K562 (cell line): ENCODE data around the gene PTPRU. TPM values are rescaled to one million over a fixed set of nuclear protein-coding genes. Genes with fewer than 3 reads are reported as not detected.

Source experiments
- ATAC-seq: fragments of 200-7000 bp; cut with Tn5 transposase; 3 replicates; pipeline ENCODE4 v1.9.1; 2020; ENCODE audit warnings: moderate library complexity
- BruUV-seq: library from RNA; stranded (reverse); fragments of 400-500 nt; replicated peaks from 2 replicates; lab custom pipeline; 2021; lab: Mats Ljungman, UMichigan
- CTCF ChIA-PET: fragments of 300-600 bp; formaldehyde crosslinking; extraction: SDS; loops from one replicate; lab custom pipeline; 2021; ENCODE audit warnings: low intra/inter-chr PET ratio; lab: Yijun Ruan, JAX
- POLR2A ChIA-PET: fragments of 300-600, 350-650 bp; sonication (Branson Sonifier 250); formaldehyde crosslinking; extraction: SDS; loops from one replicate; lab custom pipeline; 2021; ENCODE audit warnings: antibody characterized with exemption, inconsistent platforms; lab: Yijun Ruan, JAX
- DNase-seq, 4 experiments: peaks; one replicate each; pipeline versions ENCODE4 v3.0.0 to v3.0.0-alpha.2; 2011 to 2018; ENCODE audit warnings: low spot score in 3 of 4, mixed read lengths in 3 of 4; ENCODE audit errors: extremely low read depth in 1 of 4
- FAIRE-seq: peaks from 2 replicates; lab custom pipeline; 2011; peaks lifted over from hg19 to GRCh38; lab: Jason Lieb, UNC
- H2AFZ ChIP-seq: 2 replicates; pipeline ENCODE4 v1.6.0; 2011; ENCODE audit warnings: low read depth, low read length, control low read depth, inconsistent platforms
- H3K27ac ChIP-seq: fragments of 200-600 bp; 3 replicates; pipeline ENCODE4 v1.8.0; 2011; ENCODE audit warnings: low read depth, mild to moderate bottlenecking, control low read depth, inconsistent platforms, low read length, moderate library complexity, mixed read lengths; ENCODE audit errors: extremely low read depth
- H3K27me3 ChIP-seq, 2 experiments: fragments of 300-600 bp in 1 of 2; 2 replicates in 1 of 2; 3 replicates in 1 of 2; pipeline versions ENCODE4 v1.6.0 to v1.8.0; 2011; ENCODE audit warnings: inconsistent platforms in 2 of 2, low read length in 2 of 2, mild to moderate bottlenecking in 1 of 2, mixed read lengths in 1 of 2, moderate library complexity in 1 of 2; ENCODE audit not compliant: control insufficient read depth in 2 of 2, insufficient read depth in 2 of 2
- H3K36me3 ChIP-seq: fragments of 300-600 bp; 3 replicates; pipeline ENCODE4 v1.8.0; 2011; ENCODE audit warnings: mild to moderate bottlenecking, low read length, inconsistent platforms; ENCODE audit not compliant: control insufficient read depth, insufficient read depth
- H3K4me1 ChIP-seq, 2 experiments: fragments of 200-600 bp in 1 of 2; replicated peaks in 1 of 2; 2 replicates in 1 of 2; 3 replicates in 1 of 2; pipeline versions ENCODE4 v1.5.1 to v1.8.0; 2011; ENCODE audit warnings: inconsistent platforms in 2 of 2, low read length in 2 of 2, mild to moderate bottlenecking in 1 of 2, mixed read lengths in 1 of 2, moderate library complexity in 1 of 2; ENCODE audit not compliant: control insufficient read depth in 2 of 2, insufficient read depth in 2 of 2
- H3K4me2 ChIP-seq: 2 replicates; pipeline ENCODE4 v1.6.1; 2011; ENCODE audit warnings: low read length, control low read depth, inconsistent platforms, mixed read lengths; ENCODE audit not compliant: insufficient read depth
- H3K4me3 ChIP-seq: fragments of 200-600 bp; sonication (generic), shearing (Covaris generic); 2 replicates; pipeline ENCODE4 v1.5.1; 2016; ENCODE audit warnings: control low read depth, inconsistent platforms
- H3K79me2 ChIP-seq: fragments of 200-600 bp; 3 replicates; pipeline ENCODE4 v1.8.0; 2011; ENCODE audit warnings: low read length, inconsistent platforms; ENCODE audit not compliant: control insufficient read depth, insufficient read depth
- H3K9ac ChIP-seq, 2 experiments: 2 replicates each; pipeline versions ENCODE4 v1.6.0 to v1.6.1; 2011; ENCODE audit warnings: low read depth in 2 of 2, low read length in 2 of 2, control low read depth in 1 of 2, inconsistent platforms in 1 of 2, mild to moderate bottlenecking in 1 of 2, mixed read lengths in 1 of 2; ENCODE audit not compliant: insufficient read depth in 1 of 2
- H3K9me1 ChIP-seq: one replicate; pipeline ENCODE4 v1.6.0; 2011; ENCODE audit warnings: inconsistent platforms, mild to moderate bottlenecking, low read length, moderate library complexity; ENCODE audit not compliant: control insufficient read depth, insufficient read depth
- H3K9me3 ChIP-seq: replicated peaks from 2 replicates; pipeline ENCODE4 v1.5.1; 2011; ENCODE audit warnings: low read depth, low read length, inconsistent platforms; ENCODE audit not compliant: control insufficient read depth, insufficient read depth
- H4K20me1 ChIP-seq: replicated peaks from 2 replicates; pipeline ENCODE4 v1.6.1; 2011; ENCODE audit warnings: low read length, inconsistent platforms, mixed read lengths; ENCODE audit not compliant: control insufficient read depth, insufficient read depth
- CC2D1A ChIP-seq: fragments of 450-650 bp; IDR thresholded peaks from 2 replicates; pipeline ENCODE4 v1.6.1; 2017; ENCODE audit warnings: mild to moderate bottlenecking
- KDM5B ChIP-seq: fragments of 200-600 bp; sonication (generic); IDR thresholded peaks from 2 replicates; pipeline ENCODE4 v1.6.1; 2012; ENCODE audit warnings: low read depth, mild to moderate bottlenecking, moderate library complexity, low read length, control low read depth, inconsistent platforms; ENCODE audit not compliant: insufficient replicate concordance
- MAFG ChIP-seq: fragments of 450-650 bp; conservative IDR thresholded peaks from 2 replicates; pipeline ENCODE4 v1.6.1; 2016; ENCODE audit warnings: missing genetic modification characterization, missing compliant biosample characterization
- RBM15 ChIP-seq: fragments of 200-400 bp; formaldehyde crosslinking; IDR thresholded peaks from 2 replicates; pipeline ENCODE4 v1.6.1; 2018; ENCODE audit warnings: mild to moderate bottlenecking, low read length, moderate library complexity; ENCODE audit not compliant: insufficient read depth
- XRCC4 ChIP-seq: IDR thresholded peaks from one replicate; pipeline ENCODE4 v1.6.1; 2011; ENCODE audit not compliant: insufficient read depth, insufficient read length; ENCODE audit errors: extremely low read depth
- ZNF184 ChIP-seq: sonication (generic); formaldehyde crosslinking; IDR thresholded peaks from 2 replicates; pipeline ENCODE4 v1.5.0; 2020; ENCODE audit warnings: missing genetic modification reagents
- WGBS: fragments of 100-300 bp; shearing (Covaris generic); methylation state at CpG from one replicate; pipeline ENCODE4 v1.1.6; 2016; ENCODE audit warnings: low coverage, mixed read lengths; ENCODE audit not compliant: insufficient coverage; ENCODE audit errors: missing lambda C conversion rate; 5-methylcytosine and 5-hydroxymethylcytosine counted together
- in situ Hi-C: fragments of 300-500 bp; cut with MboI; formaldehyde crosslinking; loops from 4 replicates; pipeline ENCODE4 v1.15.0; 2018; ENCODE audit warnings: inconsistent platforms, mixed read lengths
- intact Hi-C: fragments of 100-400 bp; cut with micrococcal nuclease; formaldehyde crosslinking; loops from 2 replicates; pipeline ENCODE4 v1.14.2; 2022
- polyA plus RNA-seq, 8 experiments: library from polyadenylated mRNA; depleted of rRNA in 4 of 8; stranded (reverse) in 5 of 8; unstranded in 3 of 8; fragments of >200 nt; fragmentation: Nextera tagmentation in 2 of 8; fragmentation: Illumina TruSeq in 1 of 8; extraction: Ambion mirVana in 2 of 8; extraction: Trizol in 1 of 8; gene quantifications; 2 replicates each; pipeline versions ENCODE4 v1.2.1 to v1.2.3, GENCODE V29; 2011 to 2014; ENCODE audit warnings: inconsistent platforms in 1 of 8, missing spikeins in 1 of 8
- total RNA-seq, 7 experiments: library from RNA; depleted of rRNA in 6 of 7; stranded (reverse); fragments of >200 nt in 6 of 7; fragmentation: Illumina TruSeq in 2 of 7; extraction: Trizol in 2 of 7; gene quantifications; 2 replicates each; pipeline versions ENCODE4 v1.2.1 to v1.2.3, GENCODE V29; 2011 to 2021; ENCODE audit warnings: low replicate concordance in 1 of 7

Gene PTPRU
- total and polyA plus RNA-seq, 9 of the 15 experiments (the other 6 are each of a cell fraction or from before 2014, with no cell fraction given) = 0.01 to 2.9 (median 1.0) TPM

DNA sequence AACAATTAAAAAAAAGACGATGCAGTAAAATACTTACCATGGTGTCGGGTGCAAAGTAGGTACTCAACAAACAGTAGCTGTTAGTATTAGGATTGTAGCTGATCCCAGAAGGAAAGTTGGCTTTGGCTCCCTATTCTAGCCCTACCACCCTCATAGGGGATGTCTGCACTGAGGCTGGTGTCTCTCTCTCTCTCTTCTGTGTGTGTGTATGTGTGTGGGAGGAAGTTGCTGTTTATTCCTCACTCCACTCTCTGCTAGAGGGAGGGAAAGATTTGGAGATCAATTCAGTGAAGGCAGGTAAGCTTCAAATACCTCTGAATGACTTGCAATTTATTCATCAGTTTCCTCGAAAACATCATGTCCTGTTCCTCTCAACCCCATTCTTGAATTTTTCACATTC, 124.4 kb downstream of the PTPRU start:
- WGBS = 0% methylated on average over 3 of the region's 3 CpGs
- Histone ChIP-seq H3K9me3 (no peaks in the 10 kb centered on the region), H3K4me3 (no peak overlapping the region), H3K27me3 (peaks cover 22 to 53% of the 10 kb centered on the region in 2 experiments), H3K27ac (no peak overlapping the region), H3K79me2 (no peaks in the 10 kb centered on the region), H4K20me1 (peaks cover 6% of the 10 kb centered on the region; the same call in 1 of the 2 replicates), H3K36me3 (no peaks in the 10 kb centered on the region), H3K4me1 (peaks cover 0 to 4% of the 10 kb centered on the region in 2 experiments; a peak in 1 of 5 replicates), H2AFZ (no peak overlapping the region), H3K9me1 (no peaks in the 10 kb centered on the region), H3K9ac (no peak overlapping the region), H3K4me2 (no peak overlapping the region)
- CTCF ChIA-PET = no interaction called here
- no peak for ATAC-seq
- intact Hi-C loops (loop anchor here (10.0 kb wide), 1 partner anchor 744 kb away; no protein-coding TSS in a partner anchor), in situ Hi-C loops (no loop called here)
- POLR2A ChIA-PET = no interaction called here
- TF ChIP-seq CC2D1A (no peak), ZNF184 (CRISPR knock-in tag) (no peak), RBM15 (no peak), XRCC4 (no peak), MAFG (tag) (peak; percentile 26; the same call in 1 of the 2 replicates), KDM5B (no peak)
- peak; percentile 42 for FAIRE-seq
- BruUV-seq = no TSS peak
- no peak for DNase-seq
